Measurements from ENCODE around the gene ZBTB45.

DNA sequence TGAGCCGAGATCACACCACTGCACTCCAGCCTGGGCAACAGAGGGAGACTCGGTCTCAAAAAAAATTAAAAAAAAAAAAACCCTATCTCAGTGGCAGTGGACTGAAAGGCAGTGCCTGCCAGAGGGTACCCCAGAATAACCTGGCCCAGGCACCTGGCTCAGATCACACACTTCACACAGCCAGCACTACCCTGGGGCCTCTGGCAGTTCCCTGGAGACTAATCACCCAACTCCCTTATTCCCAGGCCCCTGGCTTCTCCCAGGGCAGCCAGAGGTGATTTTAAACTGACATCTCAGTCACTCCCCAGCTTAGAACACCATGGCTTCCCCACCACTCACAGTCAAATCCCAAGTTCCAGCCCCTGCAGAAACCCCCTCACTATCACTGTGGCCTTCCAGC, 4.4 kb downstream of the ZBTB45 start:
- no peak for TF ChIP-seq POLR2A (IDR thresholded peaks at IDR 0.05)
- TF ChIP-seq, protein P1, sequence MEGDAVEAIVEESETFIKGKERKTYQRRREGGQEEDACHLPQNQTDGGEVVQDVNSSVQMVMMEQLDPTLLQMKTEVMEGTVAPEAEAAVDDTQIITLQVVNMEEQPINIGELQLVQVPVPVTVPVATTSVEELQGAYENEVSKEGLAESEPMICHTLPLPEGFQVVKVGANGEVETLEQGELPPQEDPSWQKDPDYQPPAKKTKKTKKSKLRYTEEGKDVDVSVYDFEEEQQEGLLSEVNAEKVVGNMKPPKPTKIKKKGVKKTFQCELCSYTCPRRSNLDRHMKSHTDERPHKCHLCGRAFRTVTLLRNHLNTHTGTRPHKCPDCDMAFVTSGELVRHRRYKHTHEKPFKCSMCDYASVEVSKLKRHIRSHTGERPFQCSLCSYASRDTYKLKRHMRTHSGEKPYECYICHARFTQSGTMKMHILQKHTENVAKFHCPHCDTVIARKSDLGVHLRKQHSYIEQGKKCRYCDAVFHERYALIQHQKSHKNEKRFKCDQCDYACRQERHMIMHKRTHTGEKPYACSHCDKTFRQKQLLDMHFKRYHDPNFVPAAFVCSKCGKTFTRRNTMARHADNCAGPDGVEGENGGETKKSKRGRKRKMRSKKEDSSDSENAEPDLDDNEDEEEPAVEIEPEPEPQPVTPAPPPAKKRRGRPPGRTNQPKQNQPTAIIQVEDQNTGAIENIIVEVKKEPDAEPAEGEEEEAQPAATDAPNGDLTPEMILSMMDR (IDR thresholded peaks at IDR 0.05) = no peak
